Heart left ventricle (tissue), 16 donors: ENCODE measurements around the gene GALNT5. TPM values are rescaled to one million over a fixed set of nuclear protein-coding genes. Genes with fewer than 3 reads are reported as not detected.

Source experiments
- ATAC-seq, 4 donors: fragments of 200-7000 bp; cut with Tn5 transposase; one replicate each; pipeline ENCODE4 v1.9.1; 2020 to 2022; ENCODE audit warnings: moderate library complexity in 4 of 4, mild to moderate bottlenecking in 3 of 4, moderate number of reproducible peaks in 1 of 4
- DNase-seq, 5 donors: peaks; one replicate each; pipeline ENCODE4 v3.0.0-alpha.2; 2020
- H3K27ac ChIP-seq, 12 donors: fragments of 200-600 bp; sonication (generic) in 4 of 12; one replicate each; pipeline versions ENCODE4 v1.5.0 to v1.8.0; 2016 to 2022; ENCODE audit warnings: mild to moderate bottlenecking in 2 of 12
- H3K27me3 ChIP-seq, 9 donors: fragments of 200-600 bp; sonication (generic) in 2 of 9; one replicate each; pipeline versions ENCODE4 v1.5.1 to v1.8.0; 2016 to 2022; ENCODE audit warnings: mild to moderate bottlenecking in 3 of 9
- H3K36me3 ChIP-seq, 9 donors: fragments of 200-600 bp; sonication (generic) in 2 of 9; one replicate each; pipeline versions ENCODE4 v1.5.0 to v1.8.0; 2018 to 2022; ENCODE audit warnings: mild to moderate bottlenecking in 2 of 9
- H3K4me1 ChIP-seq, 12 donors: fragments of 200-600 bp; sonication (generic) in 4 of 12; one replicate each; pipeline versions ENCODE4 v1.5.0 to v1.8.0; 2016 to 2022; ENCODE audit warnings: mild to moderate bottlenecking in 3 of 12
- H3K4me3 ChIP-seq, 12 donors: fragments of 200-600 bp; sonication (generic) in 4 of 12; one replicate each; pipeline versions ENCODE4 v1.5.0 to v1.8.0; 2017 to 2022; ENCODE audit warnings: mild to moderate bottlenecking in 9 of 12, moderate library complexity in 4 of 12
- H3K9me3 ChIP-seq, 12 donors: fragments of 200-600 bp; sonication (generic) in 4 of 12; one replicate each; pipeline versions ENCODE4 v1.5.0 to v1.8.0; 2016 to 2022; ENCODE audit warnings: mild to moderate bottlenecking in 1 of 12
- POLR2A ChIP-seq, 2 donors: fragments of 450-650 bp; IDR thresholded peaks; one replicate each; pipeline ENCODE4 v1.6.1; 2017; ENCODE audit warnings: antibody characterized with exemption in 2 of 2, mild to moderate bottlenecking in 2 of 2, moderate library complexity in 2 of 2
- WGBS, 4 donors: extraction: QIAGEN DNeasy Blood & Tissue Kit in 2 of 4; methylation state at CpG; one replicate each; pipeline versions ENCODE4 v1.1.5 to v1.1.7; 2013 to 2018; 5-methylcytosine and 5-hydroxymethylcytosine counted together
- intact Hi-C, 10 donors: fragments of 100-400 bp; cut with DNase I; formaldehyde crosslinking; loops; one replicate each; pipeline versions ENCODE4 v1.11.1 to v1.14.2; 2022
- polyA plus RNA-seq, 2 donors: library from polyadenylated mRNA; stranded (reverse); fragments of 200-250 nt; gene quantifications; one replicate each; pipeline ENCODE4 v1.2.3, GENCODE V29; 2013
- total RNA-seq, 9 donors: library from RNA; depleted of rRNA in 2 of 9; stranded (reverse); fragments of >200 nt in 2 of 9; fragmentation: NEBNext Ultra II Directional in 3 of 9; extraction: Animal tissue kit (Norgen Biotek cat#: 25700) in 3 of 9; gene quantifications; one replicate each; pipeline versions ENCODE4 v1.1.0 to v1.2.4, GENCODE V29; 2016 to 2023
- TF ChIP-seq, protein P1 (sequence below), 12 donors: fragments of 200-600 bp; sonication (generic) in 4 of 12; IDR thresholded peaks; one replicate each; pipeline versions ENCODE4 v1.5.0 to v1.8.0; 2018 to 2022; ENCODE audit warnings: antibody characterized with exemption in 12 of 12, mild to moderate bottlenecking in 5 of 12
- donor health status: ischemic (EF 13 %, LVEDD 7.1; RV severe dilation, severe dysfunction).
- donor health status: healthy with polysubstance abuse.
- donor health status: DM: no; HTN: yes; CAD: no.
- donor health status: DM: no; HTN: no; CAD: no.
- donor health status: ischemic (EF 25% LVEDD 6.9; RV normal size, moderate dysfunction).
- donor health status: ischemic (EF 25% LVEDD 5.7; RV mildly dilated, moderate dysfunction).
- donor health status: healthy.
- donor health status: DM: yes; HTN: yes; CAD: no.
- donor health status: ischemic (EF 35%, LVEDD 5.7; RV mildly dilated, moderate dysfunction).
- donor health status: nonischemic (EF 11% LVEDD 7.7; RV severe dilation, severe dysfunction).
- donor health status: DM: yes; HTN: yes; CAD: no.
- donor health status: PGD.
- donor health status: ischemic (EF 29% LVEDD 5.4; RV normal size, mild dysfunction).
- donor health status: nonischemic (EF 23%, LVEDD 6.1; RV moderate dilation, normal function).

GALNT5 gene
- total and polyA plus RNA-seq, 11 donors: 0.04 to 1.0 (median 0.16) TPM; not detected in 1

DNA sequence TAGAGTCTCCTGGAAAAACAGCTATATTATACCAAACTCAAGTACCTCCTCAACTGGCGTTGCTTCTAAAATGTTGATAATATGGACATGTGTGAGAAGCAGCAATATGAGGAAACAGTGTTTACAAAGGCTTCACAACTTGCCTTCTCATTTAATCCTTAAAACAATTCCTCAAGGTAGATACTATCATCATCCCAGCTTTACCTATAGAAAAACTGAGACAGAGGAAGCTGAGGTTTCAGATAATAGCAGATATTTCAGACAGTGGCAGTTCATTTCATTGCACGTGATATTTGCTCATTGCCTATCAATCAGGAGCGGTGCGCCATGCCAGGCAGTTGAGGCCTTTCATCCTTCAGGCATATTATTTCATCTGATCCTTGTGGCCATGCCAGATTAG, 8.3 kb downstream of the GALNT5 start:
- TF ChIP-seq, protein P1, sequence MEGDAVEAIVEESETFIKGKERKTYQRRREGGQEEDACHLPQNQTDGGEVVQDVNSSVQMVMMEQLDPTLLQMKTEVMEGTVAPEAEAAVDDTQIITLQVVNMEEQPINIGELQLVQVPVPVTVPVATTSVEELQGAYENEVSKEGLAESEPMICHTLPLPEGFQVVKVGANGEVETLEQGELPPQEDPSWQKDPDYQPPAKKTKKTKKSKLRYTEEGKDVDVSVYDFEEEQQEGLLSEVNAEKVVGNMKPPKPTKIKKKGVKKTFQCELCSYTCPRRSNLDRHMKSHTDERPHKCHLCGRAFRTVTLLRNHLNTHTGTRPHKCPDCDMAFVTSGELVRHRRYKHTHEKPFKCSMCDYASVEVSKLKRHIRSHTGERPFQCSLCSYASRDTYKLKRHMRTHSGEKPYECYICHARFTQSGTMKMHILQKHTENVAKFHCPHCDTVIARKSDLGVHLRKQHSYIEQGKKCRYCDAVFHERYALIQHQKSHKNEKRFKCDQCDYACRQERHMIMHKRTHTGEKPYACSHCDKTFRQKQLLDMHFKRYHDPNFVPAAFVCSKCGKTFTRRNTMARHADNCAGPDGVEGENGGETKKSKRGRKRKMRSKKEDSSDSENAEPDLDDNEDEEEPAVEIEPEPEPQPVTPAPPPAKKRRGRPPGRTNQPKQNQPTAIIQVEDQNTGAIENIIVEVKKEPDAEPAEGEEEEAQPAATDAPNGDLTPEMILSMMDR (IDR thresholded peaks at IDR 0.05): no peak
- TF ChIP-seq POLR2A (IDR thresholded peaks at IDR 0.05): no peak
- Histone ChIP-seq H3K36me3 (no peaks in the 10 kb centered on the region), H3K4me1 (peaks cover 0 to 9% (median 4%) of the 10 kb centered on the region in 12 donors), H3K4me3 (no peak overlapping the region), H3K9me3 (no peaks in the 10 kb centered on the region), H3K27me3 (no peaks in the 10 kb centered on the region), H3K27ac (no peak overlapping the region)
- ATAC-seq: no peak
- DNase-seq: no peak
- WGBS, 4 donors: 88 to 95% (median 93%) methylated on average over 4 of the region's 4 CpGs
- intact Hi-C loops: no loop called here

DNA sequence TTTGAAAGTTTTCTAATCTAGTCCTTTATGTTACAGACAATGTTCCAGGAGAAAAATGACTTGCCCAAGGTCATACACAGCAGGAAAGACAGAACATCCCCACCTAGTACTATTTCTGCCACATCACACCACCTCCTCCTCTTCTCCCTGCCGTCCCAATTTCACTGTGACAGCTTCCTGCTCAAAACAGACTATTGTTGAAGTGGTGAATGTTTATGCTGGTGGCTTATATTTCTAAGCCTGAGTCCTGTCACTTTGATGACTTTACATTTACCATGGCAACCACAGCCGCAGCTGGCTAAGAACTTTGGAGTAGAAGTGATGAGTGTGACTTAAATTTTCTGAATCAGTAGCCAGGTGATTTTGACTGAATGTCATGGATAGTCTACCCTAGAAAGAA, 10.0 kb downstream of the GALNT5 start:
- no peak for ATAC-seq

DNA sequence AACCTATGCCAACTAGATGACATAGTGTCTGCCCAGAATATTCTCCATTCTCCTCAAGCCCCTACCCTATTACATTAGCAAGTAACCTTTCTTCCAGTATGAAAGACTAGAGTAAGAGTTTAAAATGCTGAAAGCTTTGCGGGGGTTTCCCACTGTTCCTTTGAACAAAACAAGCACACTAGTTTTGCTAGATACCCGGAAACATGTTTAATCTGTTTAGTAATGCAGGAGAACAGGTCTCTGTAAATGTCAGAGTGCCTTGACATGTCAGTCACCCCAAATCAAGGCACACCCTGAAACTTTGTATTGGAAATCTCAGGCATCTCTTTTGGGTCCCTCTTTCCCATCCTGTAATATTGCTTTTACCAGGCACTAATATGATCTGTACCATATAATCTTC, 11.6 kb downstream of the GALNT5 start:
- H3K27ac ChIP-seq: no peak overlapping the region
- DNase-seq (no peak), ATAC-seq (no peak)
- no peak for TF ChIP-seq POLR2A (IDR thresholded peaks at IDR 0.05)
- TF ChIP-seq, protein P1 (IDR thresholded peaks at IDR 0.05): no peak
- H3K4me3 ChIP-seq: no peak overlapping the region
- H3K36me3 ChIP-seq: no peaks in the 10 kb centered on the region
- intact Hi-C loops: no loop called here
- 86 to 92% (median 90%) methylated on average over 2 of the region's 2 CpGs for WGBS, 4 donors
- H3K27me3 ChIP-seq: no peaks in the 10 kb centered on the region
- no peaks in the 10 kb centered on the region for H3K4me1 ChIP-seq
- H3K9me3 ChIP-seq: peaks cover 0 to 4% (median 0%) of the 10 kb centered on the region in 12 donors

More for the DNA sequence above, 10.0 kb downstream of the GALNT5 start:
- 45 to 62% (median 50%) methylated on average over 2 of the region's 2 CpGs for WGBS, 4 donors
- Histone ChIP-seq H3K27ac (no peak overlapping the region), H3K27me3 (no peaks in the 10 kb centered on the region), H3K36me3 (no peaks in the 10 kb centered on the region), H3K4me3 (no peak overlapping the region), H3K9me3 (no peaks in the 10 kb centered on the region), H3K4me1 (no peaks in the 10 kb centered on the region)
- intact Hi-C loops: no loop called here
- DNase-seq: no peak
- TF ChIP-seq POLR2A (IDR thresholded peaks at IDR 0.05): no peak
- TF ChIP-seq, protein P1 (IDR thresholded peaks at IDR 0.05): no peak

DNA sequence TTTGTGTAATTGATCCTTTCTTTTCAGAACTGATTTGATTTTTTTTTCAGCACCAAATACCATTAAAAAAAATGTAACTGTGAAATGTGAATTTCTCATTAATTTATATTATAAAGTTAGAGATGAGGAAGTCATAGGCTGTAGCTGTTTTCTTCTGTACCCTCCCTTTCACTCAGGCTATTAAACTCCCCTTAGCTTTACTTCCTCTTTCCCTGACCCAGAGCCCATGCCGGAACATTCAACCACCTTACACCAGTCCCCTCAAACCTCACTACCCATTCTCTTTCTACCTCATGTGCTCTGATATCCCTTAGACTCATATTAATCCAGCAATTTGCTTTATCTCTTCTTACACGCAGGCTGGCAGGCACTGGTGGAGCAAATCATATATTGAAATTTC, 12.4 kb downstream of the GALNT5 start:
- Histone ChIP-seq H3K27me3 (no peaks in the 10 kb centered on the region), H3K27ac (no peak overlapping the region), H3K9me3 (peaks cover 0 to 4% (median 0%) of the 10 kb centered on the region in 12 donors), H3K4me3 (no peak overlapping the region), H3K36me3 (no peaks in the 10 kb centered on the region), H3K4me1 (no peaks in the 10 kb centered on the region)
- ATAC-seq (no peak), DNase-seq (no peak)
- WGBS, 4 donors: 76 to 81% (median 79%) methylated on average over 2 of the region's 2 CpGs
- TF ChIP-seq, protein P1 (IDR thresholded peaks at IDR 0.05): no peak
- no peak for TF ChIP-seq POLR2A (IDR thresholded peaks at IDR 0.05)
- intact Hi-C loops: no loop called here
